A673 (cell line): Measurements from ENCODE around the gene PRDM4. TPM values are rescaled to one million over a fixed set of nuclear protein-coding genes. Genes with fewer than 3 reads are reported as not detected.

Source experiments
- Bru-seq: library from RNA; stranded (reverse); fragments of 400-500 nt; gene quantifications from one replicate; lab custom pipeline; 2021; lab: Mats Ljungman, UMichigan
- BruChase-seq, 2 experiments: library from RNA; stranded (reverse); fragments of 400-500 nt; gene quantifications; one replicate each; lab custom pipeline; 2021; lab: Mats Ljungman, UMichigan
- BruUV-seq: library from RNA; stranded (reverse); fragments of 400-500 nt; replicated peaks from 2 replicates; lab custom pipeline; 2021; lab: Mats Ljungman, UMichigan
- CTCF ChIA-PET: fragments of 300-600 bp; sonication (Branson Sonifier 250); formaldehyde crosslinking; loops from one replicate; lab custom pipeline; 2022; ENCODE audit warnings: antibody characterized with exemption; lab: Charles Lee
- POLR2A ChIA-PET: fragments of 300-600 bp; sonication (Branson Sonifier 250); formaldehyde crosslinking; loops from one replicate; lab custom pipeline; 2022; ENCODE audit warnings: antibody characterized with exemption; ENCODE audit not compliant: low non-redundant PET; lab: Charles Lee
- DNase-seq: peaks from one replicate; pipeline ENCODE4 v3.0.0-alpha.2; 2015; ENCODE audit warnings: low spot score
- H3K27ac ChIP-seq: fragments of 200-600 bp; sonication (generic); 2 replicates; pipeline ENCODE4 v1.5.1; 2016; ENCODE audit warnings: mixed run types, low read depth, mild to moderate bottlenecking, mixed read lengths, antibody characterized with exemption, low read length; ENCODE audit not compliant: poor library complexity, severe bottlenecking
- H3K27me3 ChIP-seq: fragments of 200-600 bp; sonication (generic); replicated peaks from 2 replicates; pipeline ENCODE4 v1.6.1; 2017; ENCODE audit warnings: mixed run types, low read depth, mild to moderate bottlenecking, mixed read lengths, antibody characterized with exemption, low read length; ENCODE audit not compliant: insufficient read depth, poor library complexity
- H3K36me3 ChIP-seq: fragments of 200-600 bp; sonication (generic); 2 replicates; pipeline ENCODE4 v1.6.1; 2016; ENCODE audit warnings: mixed run types, mild to moderate bottlenecking, mixed read lengths, antibody characterized with exemption, low read length; ENCODE audit not compliant: insufficient read depth, poor library complexity, severe bottlenecking
- H3K4me1 ChIP-seq: fragments of 200-600 bp; sonication (generic); 2 replicates; pipeline ENCODE4 v1.6.1; 2017; ENCODE audit warnings: mixed run types, mild to moderate bottlenecking, mixed read lengths, antibody characterized with exemption, low read length; ENCODE audit not compliant: insufficient read depth, poor library complexity, severe bottlenecking
- H3K4me3 ChIP-seq: fragments of 200-600 bp; sonication (generic); 2 replicates; pipeline ENCODE4 v1.5.1; 2016; ENCODE audit warnings: low read depth, mixed run types, mild to moderate bottlenecking, mixed read lengths, low read length; ENCODE audit not compliant: poor library complexity, severe bottlenecking
- H3K9me3 ChIP-seq: fragments of 200-600 bp; sonication (generic); 2 replicates; pipeline ENCODE4 v1.6.1; 2016; ENCODE audit warnings: mixed run types, low read depth, mild to moderate bottlenecking, mixed read lengths, antibody characterized with exemption, low read length; ENCODE audit not compliant: poor library complexity, severe bottlenecking
- CTCF ChIP-seq: fragments of 300-800, 200-600 bp; sonication (generic); conservative IDR thresholded peaks from 2 replicates; pipeline ENCODE4 v1.5.1; 2017; ENCODE audit warnings: low read depth, mild to moderate bottlenecking, antibody characterized with exemption, low read length, moderate library complexity, mixed read lengths
- EZH2 ChIP-seq: fragments of 200-600 bp; sonication (generic); IDR thresholded peaks from 2 replicates; pipeline ENCODE4 v1.6.1; 2017; ENCODE audit warnings: borderline replicate concordance, low read depth, mild to moderate bottlenecking, mixed read lengths, antibody characterized with exemption, low read length; ENCODE audit not compliant: poor library complexity, severe bottlenecking
- intact Hi-C: fragments of 100-400 bp; cut with micrococcal nuclease; formaldehyde crosslinking; loops from one replicate; pipeline ENCODE4 v1.10.0; 2022; ENCODE audit not compliant: unreplicated experiment
- long read RNA-seq: library from polyadenylated mRNA; stranded (forward); transcript quantifications from one replicate; pipeline ENCODE4 v2.0.0, GENCODE V29; 2022
- total RNA-seq: library from RNA; stranded (reverse); gene quantifications from 2 replicates; pipeline ENCODE4 v1.2.3, GENCODE V29; 2021

PRDM4 gene
- total RNA-seq (27.9 and 31.5 TPM in 2 replicates), Bru-seq, nascent RNA (percentile 88 among the genes with signal in this experiment), BruChase-seq, experiment 1, labeled RNA remaining after a 2-hour chase (percentile 86 among the genes with signal in this experiment), BruChase-seq, experiment 2, labeled RNA remaining after a 6-hour chase (percentile 74 among the genes with signal in this experiment)
- long read RNA-seq, full-length matches to known transcripts, result 4 of 21 reads
- long read RNA-seq, partial matches to known transcripts, result 6 of 21 reads
- long read RNA-seq, other reads (novel, unspliced or antisense), result 11 of 21 reads

GRCh38 chr12:107760809-107761501 is at the start of gene PRDM4:
PRDM4 (minus strand) TSS chr12:107761137; CDS start chr12:107760515, 622 bp downstream.
- H3K9me3 ChIP-seq, result no peaks in the 10 kb centered on the region
- peak within 1 kb of the TSS; percentile 95 for H3K4me3 ChIP-seq
- H3K4me1 ChIP-seq, result peaks cover 16% of the 10 kb centered on the region
- H3K27ac ChIP-seq, result peak within 1 kb of the TSS; percentile 56
- BruUV-seq, result no TSS peak
- H3K27me3 ChIP-seq, result no peaks in the 10 kb centered on the region
- peaks cover 32% of the 10 kb centered on the region for H3K36me3 ChIP-seq
- intact Hi-C loops, result loop anchor here (2.0 kb wide), 1 partner anchor 124 kb away; no protein-coding TSS in a partner anchor
- DNase-seq, result peak; percentile 98
- CTCF ChIA-PET, result no interaction called here
- POLR2A ChIA-PET, result no interaction called here
- no peak; the same call in 1 of the 2 replicates for TF ChIP-seq CTCF
- no peak for TF ChIP-seq EZH2

GRCh38 chr12:107807471-107808150 is 46.7 kb upstream of the PRDM4 start:
- Histone ChIP-seq H3K27ac (no peak overlapping the region), H3K4me1 (no peaks in the 10 kb centered on the region), H3K9me3 (no peaks in the 10 kb centered on the region), H3K27me3 (peaks cover 15% of the 10 kb centered on the region), H3K36me3 (no peaks in the 10 kb centered on the region), H3K4me3 (no peak overlapping the region)
- POLR2A ChIA-PET, result no interaction called here
- intact Hi-C loops, result no loop called here
- TF ChIP-seq CTCF (no peak), EZH2 (no peak)
- no peak for DNase-seq
- BruUV-seq, result no TSS peak
- CTCF ChIA-PET, result no interaction called here

GRCh38 chr12:107805488-107806180 is 44.7 kb upstream of the PRDM4 start:
- Histone ChIP-seq H3K4me1 (no peaks in the 10 kb centered on the region), H3K27me3 (peaks cover 23% of the 10 kb centered on the region), H3K4me3 (no peak overlapping the region), H3K36me3 (no peaks in the 10 kb centered on the region), H3K27ac (no peak overlapping the region), H3K9me3 (no peaks in the 10 kb centered on the region)
- no peak for TF ChIP-seq EZH2
- TF ChIP-seq CTCF, result no peak
- DNase-seq, result no peak
- ChIA-PET CTCF (interaction anchor here (0.7 kb wide), 1 partner anchor 95 kb away, joined by 6 read pairs; no protein-coding TSS in a partner anchor), POLR2A (no interaction called here)
- intact Hi-C loops, result no loop called here
- BruUV-seq, result no TSS peak
